Gastrocnemius medialis (tissue), 4 donors: Measurements from ENCODE around the gene CAPZB. TPM values are rescaled to one million over a fixed set of nuclear protein-coding genes. Genes with fewer than 3 reads are reported as not detected.

Experiments used
- ATAC-seq, 2 donors: fragments of 150-250 bp; one replicate each; pipeline ENCODE4 v1.9.1; 2016
- DNase-seq, 2 donors: peaks; one replicate each; pipeline ENCODE4 v3.0.0-alpha.2; 2019
- H3K27ac ChIP-seq, 4 donors: fragments of 200-600 bp; sonication (generic); 1 replicate in 1 of 4; 2 replicates in 3 of 4; pipeline ENCODE4 v1.5.1; 2016 to 2018; ENCODE audit warnings: mild to moderate bottlenecking in 2 of 4, moderate library complexity in 1 of 4
- H3K27me3 ChIP-seq, 3 donors: fragments of 200-600 bp; sonication (generic) in 2 of 3; 1 replicate in 1 of 3; 2 replicates in 2 of 3; pipeline versions ENCODE4 v1.5.1 to v1.6.0; 2016 to 2019; ENCODE audit warnings: mild to moderate bottlenecking in 1 of 3, moderate library complexity in 1 of 3
- H3K36me3 ChIP-seq, 2 donors: fragments of 200-600 bp; sonication (generic) in 1 of 2; one replicate each; pipeline ENCODE4 v1.5.1; 2017 to 2018
- H3K4me1 ChIP-seq, 2 donors: fragments of 200-600 bp; sonication (generic) in 1 of 2; one replicate each; pipeline ENCODE4 v1.5.1; 2016 to 2017; ENCODE audit warnings: mild to moderate bottlenecking in 2 of 2
- H3K4me3 ChIP-seq, 4 donors: fragments of 200-600 bp; sonication (generic) in 3 of 4; 1 replicate in 1 of 4; 2 replicates in 3 of 4; pipeline ENCODE4 v1.5.1; 2016 to 2019; ENCODE audit warnings: mild to moderate bottlenecking in 2 of 4
- H3K9me3 ChIP-seq, 3 donors: fragments of 200-600 bp; sonication (generic) in 2 of 3; 1 replicate in 1 of 3; 2 replicates in 2 of 3; pipeline ENCODE4 v1.5.1; 2016 to 2019
- CTCF ChIP-seq, 5 experiments: fragments of 450-650 bp in 3 of 5; fragments of 200-600 bp in 2 of 5; sonication (generic) in 2 of 5; IDR thresholded peaks in 4 of 5; conservative IDR thresholded peaks in 1 of 5; 1 replicate in 4 of 5; 2 replicates in 1 of 5; pipeline ENCODE4 v1.5.1; 2016 to 2019; ENCODE audit warnings: antibody characterized with exemption in 5 of 5, mild to moderate bottlenecking in 3 of 5, moderate library complexity in 3 of 5
- POLR2A ChIP-seq, 2 donors: fragments of 450-650 bp; IDR thresholded peaks; one replicate each; pipeline ENCODE4 v1.6.1; 2017; ENCODE audit warnings: antibody characterized with exemption in 2 of 2, mild to moderate bottlenecking in 2 of 2, moderate library complexity in 2 of 2
- in situ Hi-C, 4 donors: fragments of 200-750 bp; cut with MboI; loops; one replicate each; pipeline versions ENCODE4 v1.15.0 to v1.8.0; 2017; ENCODE audit warnings: low sequenced_read_pairs in 4 of 4
- intact Hi-C: fragments of 100-400 bp; cut with DNase I; formaldehyde crosslinking; loops from one replicate; pipeline ENCODE4 v1.15.1; 2023; ENCODE audit warnings: low total_unique reads
- total RNA-seq, 4 donors: library from RNA; depleted of rRNA; stranded (reverse); fragments of >200 nt; gene quantifications; one replicate each; pipeline versions ENCODE4 v1.1.0 to v1.2.3, GENCODE V29; 2016

The CAPZB gene
- total RNA-seq, 4 donors from 2014 or later = 48.6 to 93.8 (median 74.9) TPM

DNA sequence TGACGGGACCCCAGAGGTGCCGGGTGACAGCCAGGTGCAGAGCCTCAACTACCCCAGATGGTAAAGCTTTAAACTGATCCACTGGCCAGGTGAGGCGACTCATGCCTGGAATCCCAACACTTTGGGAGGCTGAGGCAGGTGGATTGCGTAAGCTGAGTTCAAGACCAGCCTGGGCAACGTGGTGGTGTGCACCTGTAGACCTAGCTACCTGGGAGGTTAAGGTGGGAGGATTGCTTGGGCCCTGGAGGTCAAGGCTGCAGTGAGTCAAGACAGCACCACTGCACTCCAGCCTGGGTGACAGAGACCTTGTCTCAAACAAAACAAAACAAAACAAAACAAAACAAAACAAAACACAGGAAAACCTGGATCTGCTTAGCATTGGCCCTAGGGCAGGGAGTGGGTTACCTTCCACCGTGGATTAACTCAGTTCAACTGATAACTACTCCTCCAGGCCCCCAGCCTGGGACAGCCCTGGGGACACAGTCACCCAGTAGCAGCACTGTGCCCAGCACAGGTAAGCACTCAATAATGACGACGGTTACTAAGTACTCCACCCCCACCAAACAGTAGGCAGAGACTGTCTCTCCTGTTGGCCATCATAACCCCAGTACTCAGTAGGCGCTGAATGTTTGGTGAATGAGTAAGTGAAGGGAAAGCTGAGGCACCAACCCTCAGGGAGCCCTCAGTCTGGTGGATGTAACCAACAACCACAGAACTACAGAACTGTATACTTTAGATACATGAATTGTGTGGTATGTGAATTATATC lies 151.6 kb downstream of the CAPZB start:
- H3K9me3 ChIP-seq = no peaks in the 10 kb centered on the region
- TF ChIP-seq POLR2A (IDR thresholded peaks at IDR 0.05) (no peak), CTCF (IDR thresholded peaks at IDR 0.05 in 4 of 5, conservative IDR thresholded peaks at IDR 0.05 in 1 of 5) (no peak)
- no peak overlapping the region for H3K27ac ChIP-seq
- in situ Hi-C loops = no loop called here
- no peaks in the 10 kb centered on the region for H3K4me1 ChIP-seq
- no peak for ATAC-seq
- intact Hi-C loops = no loop called here
- peaks cover 0 to 16% of the 10 kb centered on the region in 2 donors for H3K36me3 ChIP-seq
- H3K4me3 ChIP-seq = no peak overlapping the region
- no peak for DNase-seq
- H3K27me3 ChIP-seq = no peaks in the 10 kb centered on the region

GRCh38 chr1:19332832-19333231 lies 152.5 kb downstream of the CAPZB start:
- H3K4me3 ChIP-seq = no peak overlapping the region
- intact Hi-C loops (no loop called here), in situ Hi-C loops (no loop called here)
- no peaks in the 10 kb centered on the region for H3K4me1 ChIP-seq
- ATAC-seq (no peak), DNase-seq (no peak)
- H3K27ac ChIP-seq = no peak overlapping the region
- no peaks in the 10 kb centered on the region for H3K9me3 ChIP-seq
- peaks cover 0 to 17% of the 10 kb centered on the region in 2 donors for H3K36me3 ChIP-seq
- H3K27me3 ChIP-seq = no peaks in the 10 kb centered on the region
- no peak for TF ChIP-seq POLR2A (IDR thresholded peaks at IDR 0.05)
- TF ChIP-seq CTCF (IDR thresholded peaks at IDR 0.05 in 4 of 5, conservative IDR thresholded peaks at IDR 0.05 in 1 of 5) = no peak

DNA sequence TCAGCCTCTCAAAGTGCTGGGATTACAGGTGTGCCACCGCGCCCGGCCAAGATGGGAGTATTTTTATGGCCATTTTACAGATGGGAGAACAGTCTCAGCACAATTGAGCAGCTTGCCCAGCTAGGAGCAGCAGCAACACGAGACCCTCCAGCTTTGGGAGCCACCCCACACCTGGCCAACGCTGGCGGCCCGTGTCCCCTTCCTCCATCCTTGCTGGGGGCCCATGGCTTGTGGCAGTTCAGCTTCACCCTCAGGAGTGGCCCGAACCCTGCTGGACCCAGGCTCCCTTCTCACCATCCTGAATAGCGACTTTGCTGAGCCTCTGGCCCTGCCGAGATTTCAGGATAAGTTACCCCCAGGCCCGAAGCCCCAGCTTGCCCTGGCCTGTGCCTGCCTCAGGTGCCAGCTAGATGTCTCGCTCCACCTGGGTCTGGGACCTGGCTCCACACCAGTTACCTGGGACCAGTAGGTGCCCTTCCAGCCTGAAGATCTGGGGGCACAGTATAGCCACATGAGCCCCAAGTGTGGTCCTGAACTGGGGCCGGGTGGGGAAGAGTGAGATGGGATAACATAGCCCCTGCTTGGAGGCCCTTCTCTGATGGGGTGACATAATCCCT lies 154.0 kb downstream of the CAPZB start:
- in situ Hi-C loops (no loop called here), intact Hi-C loops (no loop called here)
- H3K9me3 ChIP-seq = no peaks in the 10 kb centered on the region
- no peak overlapping the region for H3K4me3 ChIP-seq
- ATAC-seq (no peak), DNase-seq (no peak)
- H3K4me1 ChIP-seq = no peaks in the 10 kb centered on the region
- H3K36me3 ChIP-seq = peaks cover 0 to 32% of the 10 kb centered on the region in 2 donors
- H3K27ac ChIP-seq = no peak overlapping the region
- no peak for TF ChIP-seq CTCF (IDR thresholded peaks at IDR 0.05 in 4 of 5, conservative IDR thresholded peaks at IDR 0.05 in 1 of 5)
- TF ChIP-seq POLR2A (IDR thresholded peaks at IDR 0.05) = no peak
- no peaks in the 10 kb centered on the region for H3K27me3 ChIP-seq

GRCh38 chr1:19330449-19331135 lies 154.7 kb downstream of the CAPZB start:
- H3K4me1 ChIP-seq = no peaks in the 10 kb centered on the region
- TF ChIP-seq POLR2A (IDR thresholded peaks at IDR 0.05) (no peak), CTCF (IDR thresholded peaks at IDR 0.05 in 4 of 5, conservative IDR thresholded peaks at IDR 0.05 in 1 of 5) (no peak)
- in situ Hi-C loops = no loop called here

More at GRCh38 chr1:19330449-19331135, 154.7 kb downstream of the CAPZB start:
- H3K4me3 ChIP-seq = no peak overlapping the region
- H3K9me3 ChIP-seq = no peaks in the 10 kb centered on the region
- no peak for DNase-seq
- H3K27ac ChIP-seq = no peak overlapping the region
- no peaks in the 10 kb centered on the region for H3K27me3 ChIP-seq
- H3K36me3 ChIP-seq = peaks cover 0 to 39% of the 10 kb centered on the region in 2 donors
- intact Hi-C loops = no loop called here
- no peak for ATAC-seq
